B cell (primary cell): Measurements from ENCODE around the gene PLA2G12A. TPM values are rescaled to one million over a fixed set of nuclear protein-coding genes. Genes with fewer than 3 reads are reported as not detected.

ENCODE experiments used
- ATAC-seq: fragments of 200-7000 bp; cut with Tn5 transposase; one replicate; pipeline ENCODE4 v1.10.0; 2021; ENCODE audit warnings: low read depth, mild to moderate bottlenecking, moderate number of reproducible peaks, moderate library complexity
- CTCF ChIA-PET: fragments of 350-600 bp; sonication (Branson Sonifier 250); formaldehyde crosslinking; loops from one replicate; lab custom pipeline; 2021; ENCODE audit warnings: antibody characterized with exemption, inconsistent platforms; lab: Charles Lee
- POLR2A ChIA-PET: fragments of 350-600 bp; sonication (Branson Sonifier 250); formaldehyde crosslinking; loops from one replicate; lab custom pipeline; 2021; ENCODE audit warnings: antibody characterized with exemption; lab: Charles Lee
- DNase-seq: peaks from one replicate; pipeline ENCODE4 v3.0.0; 2013
- H2AFZ ChIP-seq: 2 replicates; pipeline ENCODE4 v1.6.1; 2012; ENCODE audit warnings: mild to moderate bottlenecking, low read depth, low read length; ENCODE audit not compliant: insufficient read depth, poor library complexity, severe bottlenecking
- H3K27ac ChIP-seq, 2 donors: 1 replicate in 1 of 2; 2 replicates in 1 of 2; pipeline ENCODE4 v1.5.1; 2012 to 2013; ENCODE audit warnings: low read length in 2 of 2, mild to moderate bottlenecking in 2 of 2, moderate library complexity in 1 of 2
- H3K27me3 ChIP-seq, 4 experiments: fragments of 200-600 bp in 1 of 4; sonication (generic) in 1 of 4; replicated peaks in 1 of 4; 1 replicate in 2 of 4; 2 replicates in 2 of 4; pipeline versions ENCODE4 v1.6.1 to v1.7.0; 2013 to 2016; ENCODE audit warnings: low read length in 3 of 4, mild to moderate bottlenecking in 2 of 4, mixed read lengths in 1 of 4, moderate library complexity in 1 of 4; ENCODE audit not compliant: insufficient read depth in 4 of 4, control insufficient read depth in 3 of 4; ENCODE audit errors: control extremely low read depth in 1 of 4
- H3K36me3 ChIP-seq, 2 experiments: replicated peaks in 1 of 2; 1 replicate in 1 of 2; 2 replicates in 1 of 2; pipeline versions ENCODE4 v1.6.1 to v1.7.1; 2013; ENCODE audit warnings: low read length in 1 of 2; ENCODE audit not compliant: insufficient read depth in 2 of 2, control insufficient read depth in 1 of 2; ENCODE audit errors: control extremely low read depth in 1 of 2, extremely low read depth in 1 of 2
- H3K4me1 ChIP-seq, 2 donors: fragments of 200-600 bp in 1 of 2; sonication (generic) in 1 of 2; 1 replicate in 1 of 2; 2 replicates in 1 of 2; pipeline versions ENCODE4 v1.5.1 to v1.6.1; 2013 to 2017; ENCODE audit warnings: low read length in 2 of 2; ENCODE audit not compliant: control insufficient read depth in 2 of 2, insufficient read depth in 2 of 2
- H3K4me2 ChIP-seq: replicated peaks from 2 replicates; pipeline ENCODE3; 2012; ENCODE audit warnings: mild to moderate bottlenecking, low read depth, low read length; ENCODE audit not compliant: poor library complexity, severe bottlenecking
- H3K4me3 ChIP-seq, 5 experiments: fragments of 200-600 bp in 1 of 5; sonication (generic) in 1 of 5; 1 replicate in 3 of 5; 2 replicates in 2 of 5; pipeline versions ENCODE4 v1.5.1 to v1.7.0; 2011 to 2016; ENCODE audit warnings: low read length in 4 of 5, mild to moderate bottlenecking in 4 of 5, low read depth in 2 of 5, control low read depth in 1 of 5, moderate library complexity in 1 of 5; ENCODE audit not compliant: insufficient read depth in 1 of 5; ENCODE audit errors: control extremely low read depth in 1 of 5, extremely low read depth in 1 of 5
- H3K79me2 ChIP-seq: fragments of 200-600 bp; sonication (generic); one replicate; pipeline ENCODE4 v1.6.0; 2016; ENCODE audit warnings: low read length; ENCODE audit not compliant: control insufficient read depth, insufficient read depth
- H3K9ac ChIP-seq: fragments of 200-600 bp; sonication (generic); 2 replicates; pipeline ENCODE4 v1.6.1; 2017; ENCODE audit warnings: mild to moderate bottlenecking, low read length, moderate library complexity
- H3K9me3 ChIP-seq, 3 donors: one replicate each; pipeline versions ENCODE4 v1.6.1 to v1.7.1; 2013; ENCODE audit warnings: low read length in 2 of 3; ENCODE audit not compliant: control insufficient read depth in 2 of 3, insufficient read depth in 1 of 3; ENCODE audit errors: control extremely low read depth in 1 of 3
- H4K20me1 ChIP-seq: 2 replicates; pipeline ENCODE4 v1.6.0; 2012; ENCODE audit warnings: mild to moderate bottlenecking, low read length; ENCODE audit not compliant: insufficient read depth, control insufficient read depth, poor library complexity, severe bottlenecking
- H3K27ac Mint-ChIP-seq: one replicate; pipeline ENCODE4 v1.8.0; 2021; ENCODE audit warnings: mixed read lengths
- H3K27me3 Mint-ChIP-seq: one replicate; pipeline ENCODE4 v1.8.0; 2021; ENCODE audit warnings: mixed read lengths
- H3K4me1 Mint-ChIP-seq: one replicate; pipeline ENCODE4 v1.8.0; 2021; ENCODE audit warnings: mixed read lengths
- H3K4me3 Mint-ChIP-seq: one replicate; pipeline ENCODE4 v1.8.0; 2021; ENCODE audit warnings: mixed read lengths
- H3K9me3 Mint-ChIP-seq: one replicate; pipeline ENCODE4 v1.8.0; 2022; ENCODE audit warnings: mixed read lengths; ENCODE audit not compliant: insufficient read depth
- CTCF ChIP-seq: fragments of 200-600 bp; IDR thresholded peaks from one replicate; pipeline ENCODE4 v1.8.0; 2022; ENCODE audit warnings: antibody characterized with exemption, mild to moderate bottlenecking
- EZH2 ChIP-seq: IDR thresholded peaks from 2 replicates; pipeline ENCODE4 v1.6.1; 2012; ENCODE audit warnings: borderline replicate concordance, low read depth, mild to moderate bottlenecking, moderate library complexity, low read length; ENCODE audit not compliant: insufficient read depth, poor library complexity, severe bottlenecking
- WGBS: methylation state at CpG from one replicate; pipeline ENCODE4 v1.1.5; 2013; ENCODE audit warnings: missing lambda C conversion rate; ENCODE audit not compliant: insufficient coverage; 5-methylcytosine and 5-hydroxymethylcytosine counted together
- intact Hi-C: fragments of 100-400 bp; cut with micrococcal nuclease; formaldehyde crosslinking; loops from one replicate; pipeline ENCODE4 v1.10.0; 2022
- polyA plus RNA-seq: library from polyadenylated mRNA; depleted of rRNA; stranded (reverse); fragments of >200 nt; gene quantifications from 2 replicates; pipeline ENCODE4 v1.2.3, GENCODE V29; 2012
- total RNA-seq, 2 donors: library from RNA; stranded (reverse); fragments of 120-200 nt in 1 of 2; gene quantifications; 1 replicate in 1 of 2; 2 replicates in 1 of 2; pipeline versions ENCODE4 v1.2.3 to v1.2.4, GENCODE V29; 2013 to 2022

The PLA2G12A gene
- total and polyA plus RNA-seq, 2 donors (not counting 1 experiment from before 2014, with no cell fraction given), result 4.9 to 7.9 TPM

- H3K27me3 Mint-ChIP-seq, result no peaks in the 10 kb centered on the region
- Histone ChIP-seq H4K20me1 (peaks cover 11% of the 10 kb centered on the region), H3K4me3 (no peak overlapping the region), H3K27ac (no peak overlapping the region), H3K36me3 (peaks cover 3 to 23% of the 10 kb centered on the region in 2 experiments), H3K4me2 (no peak overlapping the region), H3K4me1 (no peaks in the 10 kb centered on the region), H3K79me2 (peaks cover 12% of the 10 kb centered on the region), H3K9me3 (peaks cover 0 to 13% (median 0%) of the 10 kb centered on the region in 3 donors), H3K27me3 (no peaks in the 10 kb centered on the region), H2AFZ (no peak overlapping the region), H3K9ac (no peak overlapping the region)
- ChIA-PET CTCF (no interaction called here), POLR2A (no interaction called here)
- ATAC-seq, result no peak
- intact Hi-C loops, result no loop called here
- no peak overlapping the region for H3K27ac Mint-ChIP-seq
- no peak for TF ChIP-seq EZH2
- no peak for TF ChIP-seq CTCF
- WGBS, result no CpG with 5 or more reads among the region's 1 CpG
- no peaks in the 10 kb centered on the region for H3K9me3 Mint-ChIP-seq
- no peak for DNase-seq
- no peak overlapping the region for H3K4me3 Mint-ChIP-seq
- H3K4me1 Mint-ChIP-seq, result no peaks in the 10 kb centered on the region
These were observed 53.0 kb downstream of the PLA2G12A start for GRCh38 chr4:109676886-109677285.

GRCh38 chr4:109675843-109676242 is 54.0 kb downstream of the PLA2G12A start:
- no peak for TF ChIP-seq EZH2
- TF ChIP-seq CTCF, result no peak
- Histone ChIP-seq H3K9ac (no peak overlapping the region), H4K20me1 (peaks cover 11% of the 10 kb centered on the region), H3K27me3 (no peaks in the 10 kb centered on the region), H3K36me3 (peaks cover 3 to 17% of the 10 kb centered on the region in 2 experiments), H2AFZ (no peak overlapping the region), H3K4me2 (no peak overlapping the region), H3K4me3 (no peak overlapping the region), H3K4me1 (no peaks in the 10 kb centered on the region), H3K9me3 (peaks cover 0 to 13% (median 4%) of the 10 kb centered on the region in 3 donors), H3K27ac (no peak overlapping the region), H3K79me2 (peaks cover 12% of the 10 kb centered on the region)
- no peak for ATAC-seq
- ChIA-PET CTCF (no interaction called here), POLR2A (no interaction called here)
- no peaks in the 10 kb centered on the region for H3K4me1 Mint-ChIP-seq
- intact Hi-C loops, result no loop called here
- no peak overlapping the region for H3K4me3 Mint-ChIP-seq
- no peak for DNase-seq
- no peak overlapping the region for H3K27ac Mint-ChIP-seq
- 92% methylated on average over 1 of the region's 1 CpG for WGBS
- H3K9me3 Mint-ChIP-seq, result peaks cover 6% of the 10 kb centered on the region
- H3K27me3 Mint-ChIP-seq, result no peaks in the 10 kb centered on the region
